Endothelial cell of umbilical vein (primary cell): ENCODE results near the gene ZNF816. TPM values are rescaled to one million over a fixed set of nuclear protein-coding genes. Genes with fewer than 3 reads are reported as not detected.

ENCODE experiments used
- BruUV-seq: library from RNA; stranded (reverse); fragments of 400-500 nt; replicated peaks from 2 replicates; lab custom pipeline; 2021; lab: Mats Ljungman, UMichigan
- CTCF ChIA-PET: fragments of 300-600, 350-600 bp; sonication (Branson Sonifier 250); formaldehyde crosslinking; loops from one replicate; lab custom pipeline; 2021; ENCODE audit warnings: antibody characterized with exemption, inconsistent platforms; lab: Charles Lee
- POLR2A ChIA-PET: fragments of 300-600, 350-600 bp; sonication (Branson Sonifier 250); formaldehyde crosslinking; loops from one replicate; lab custom pipeline; 2021; ENCODE audit warnings: antibody characterized with exemption, inconsistent platforms; lab: Charles Lee
- DNase-seq: peaks from one replicate; pipeline ENCODE4 v3.0.0-alpha.2; 2011; ENCODE audit warnings: low read depth, low spot score
- FAIRE-seq: peaks from 2 replicates; lab custom pipeline; 2011; peaks lifted over from hg19 to GRCh38; lab: Jason Lieb, UNC
- H2AFZ ChIP-seq: 2 replicates; pipeline ENCODE4 v1.6.0; 2012; ENCODE audit warnings: low read depth, low read length, control low read depth, inconsistent platforms
- H3K27ac ChIP-seq: 2 replicates; pipeline ENCODE4 v1.5.1; 2011; ENCODE audit warnings: low read depth, mild to moderate bottlenecking, control low read depth, low read length, moderate library complexity; ENCODE audit not compliant: insufficient read depth
- H3K27me3 ChIP-seq, 2 experiments: 2 replicates each; pipeline versions ENCODE4 v1.6.0 to v1.6.1; 2011; ENCODE audit warnings: low read length in 2 of 2, mixed read lengths in 1 of 2; ENCODE audit not compliant: control insufficient read depth in 2 of 2, insufficient read depth in 2 of 2
- H3K36me3 ChIP-seq, 2 experiments: 2 replicates in 1 of 2; 3 replicates in 1 of 2; pipeline ENCODE4 v1.5.1; 2011; ENCODE audit warnings: low read length in 2 of 2, mild to moderate bottlenecking in 1 of 2, moderate library complexity in 1 of 2; ENCODE audit not compliant: control insufficient read depth in 2 of 2, insufficient read depth in 2 of 2; ENCODE audit errors: extremely low read depth in 1 of 2
- H3K4me1 ChIP-seq: 3 replicates; pipeline ENCODE4 v1.5.1; 2011; ENCODE audit warnings: mild to moderate bottlenecking, low read length; ENCODE audit not compliant: control insufficient read depth, insufficient read depth; ENCODE audit errors: extremely low read depth
- H3K4me2 ChIP-seq: 2 replicates; pipeline ENCODE4 v1.6.1; 2011; ENCODE audit warnings: low read length, control low read depth, mixed read lengths; ENCODE audit not compliant: insufficient read depth
- H3K4me3 ChIP-seq, 3 experiments: fragments of 200-600 bp in 1 of 3; sonication (generic), shearing (Covaris generic) in 1 of 3; replicated peaks in 1 of 3; 2 replicates each; pipeline ENCODE4 v1.5.1; 2011 to 2016; ENCODE audit warnings: control low read depth in 3 of 3, low read length in 3 of 3, mild to moderate bottlenecking in 2 of 3, inconsistent platforms in 1 of 3, low read depth in 1 of 3, moderate library complexity in 1 of 3; ENCODE audit not compliant: insufficient read depth in 1 of 3
- H3K79me2 ChIP-seq: 2 replicates; pipeline ENCODE4 v1.6.0; 2012; ENCODE audit warnings: low read length, inconsistent platforms; ENCODE audit not compliant: control insufficient read depth, insufficient read depth
- H3K9ac ChIP-seq: replicated peaks from 2 replicates; pipeline ENCODE3; 2011; ENCODE audit warnings: low read length, control low read depth; ENCODE audit not compliant: insufficient read depth; ENCODE audit errors: extremely low read depth
- H3K9me1 ChIP-seq: replicated peaks from 3 replicates; pipeline ENCODE4 v1.6.0; 2011; ENCODE audit warnings: mild to moderate bottlenecking, low read length; ENCODE audit not compliant: control insufficient read depth, insufficient read depth; ENCODE audit errors: extremely low read depth
- H3K9me3 ChIP-seq: replicated peaks from 2 replicates; pipeline ENCODE4 v1.5.1; 2012; ENCODE audit warnings: low read length, inconsistent platforms; ENCODE audit not compliant: control insufficient read depth, insufficient read depth
- H4K20me1 ChIP-seq: replicated peaks from 2 replicates; pipeline ENCODE3; 2011; ENCODE audit warnings: mild to moderate bottlenecking, low read length; ENCODE audit not compliant: control insufficient read depth, insufficient read depth; ENCODE audit errors: extremely low read depth
- CTCF ChIP-seq, 2 donors: IDR thresholded peaks; 1 replicate in 1 of 2; 2 replicates in 1 of 2; pipeline ENCODE4 v1.5.1; 2011; ENCODE audit warnings: low read length in 2 of 2, mild to moderate bottlenecking in 2 of 2, moderate library complexity in 2 of 2, control low read depth in 1 of 2, inconsistent platforms in 1 of 2, low read depth in 1 of 2; ENCODE audit not compliant: insufficient read depth in 1 of 2; ENCODE audit errors: extremely low read depth in 1 of 2
- EZH2 ChIP-seq: IDR thresholded peaks from 2 replicates; pipeline ENCODE4 v1.6.1; 2012; ENCODE audit warnings: borderline replicate concordance, low read depth, mild to moderate bottlenecking, moderate library complexity, low read length, inconsistent platforms; ENCODE audit not compliant: severe bottlenecking
- FOS ChIP-seq: IDR thresholded peaks from 2 replicates; pipeline ENCODE4 v1.6.1; 2011; ENCODE audit warnings: mild to moderate bottlenecking, low read length, moderate library complexity, borderline replicate concordance; ENCODE audit not compliant: insufficient read depth
- GATA2 ChIP-seq: IDR thresholded peaks from 2 replicates; pipeline ENCODE4 v1.7.0; 2011; ENCODE audit warnings: low read depth, mild to moderate bottlenecking, moderate library complexity, mixed read lengths, low read length; ENCODE audit not compliant: insufficient read length, insufficient read depth
- JUN ChIP-seq: IDR thresholded peaks from 2 replicates; pipeline ENCODE4 v1.6.1; 2011; ENCODE audit warnings: borderline replicate concordance, low read depth; ENCODE audit not compliant: insufficient read length, insufficient read depth
- MYC ChIP-seq: IDR thresholded peaks from one replicate; pipeline ENCODE4 v1.6.1; 2011; ENCODE audit warnings: mild to moderate bottlenecking, low read depth, low read length
- POLR2A ChIP-seq: IDR thresholded peaks from 2 replicates; pipeline ENCODE4 v1.6.1; 2012; ENCODE audit warnings: low read depth, mild to moderate bottlenecking, control low read depth, low read length
- POLR2AphosphoS5 ChIP-seq: IDR thresholded peaks from 2 replicates; pipeline ENCODE4 v1.6.1; 2012; ENCODE audit warnings: low read depth, mild to moderate bottlenecking, control low read depth, low read length, moderate library complexity; ENCODE audit not compliant: insufficient read depth
- dilution Hi-C: fragments of 300-500 bp; cut with MboI; formaldehyde crosslinking; loops from one replicate; pipeline ENCODE4 v1.15.0; 2019; ENCODE audit warnings: low sequenced_read_pairs; ENCODE audit not compliant: extremely low pct_ligation_motif_present
- intact Hi-C: fragments of 100-400 bp; cut with micrococcal nuclease; formaldehyde crosslinking; loops from one replicate; pipeline ENCODE4 v1.10.0; 2022
- polyA plus RNA-seq, 4 experiments: library from polyadenylated mRNA; depleted of rRNA in 3 of 4; stranded (reverse) in 3 of 4; unstranded in 1 of 4; fragments of >200 nt; gene quantifications; 2 replicates each; pipeline versions ENCODE4 v1.2.1 to v1.2.3, GENCODE V29; 2011 to 2012; ENCODE audit warnings: missing spikeins in 1 of 4
- total RNA-seq: library from RNA; stranded (reverse); gene quantifications from 2 replicates; pipeline ENCODE4 v1.2.3, GENCODE V29; 2021
- TF ChIP-seq, protein P1 (sequence below): IDR thresholded peaks from 2 replicates; pipeline ENCODE4 v1.6.1; 2011; ENCODE audit not compliant: insufficient read depth, insufficient read length

The ZNF816 gene
- total and polyA plus RNA-seq, 2 donors (not counting 3 experiments of a cell fraction or from before 2014, with no cell fraction given): 1.8 to 4.9 TPM

- dilution Hi-C loops (no loop called here), intact Hi-C loops (loop anchor here (10.0 kb wide), 1 partner anchor 225 kb away; the partner anchor contains the start of gene ZNF611)
- CTCF ChIA-PET: no interaction called here
Observed at GRCh38 chr19:52959613-52960295, 2.9 kb downstream of the ZNF816 start.

More at GRCh38 chr19:52959613-52960295, 2.9 kb downstream of the ZNF816 start:
- BruUV-seq: no TSS peak
- TF ChIP-seq POLR2AphosphoS5 (no peak), FOS (no peak), MYC (no peak), CTCF (IDR thresholded peaks at IDR 0.05; ENCODE audit: extremely low read depth in 1 of 2, insufficient read depth in 1 of 2, low read depth in 1 of 2, low read length in 2 of 2) (no peak), GATA2 (no peak), JUN (no peak), POLR2A (no peak), EZH2 (no peak)
- TF ChIP-seq, protein P1, sequence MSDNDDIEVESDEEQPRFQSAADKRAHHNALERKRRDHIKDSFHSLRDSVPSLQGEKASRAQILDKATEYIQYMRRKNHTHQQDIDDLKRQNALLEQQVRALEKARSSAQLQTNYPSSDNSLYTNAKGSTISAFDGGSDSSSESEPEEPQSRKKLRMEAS: no peak
- Histone ChIP-seq H3K27ac (no peak overlapping the region), H3K36me3 (peaks cover 0 to 3% of the 10 kb centered on the region in 2 experiments), H3K9me3 (peaks cover 1% of the 10 kb centered on the region), H3K27me3 (no peaks in the 10 kb centered on the region), H4K20me1 (no peaks in the 10 kb centered on the region), H3K4me2 (no peak overlapping the region), H3K9ac (no peak overlapping the region), H3K4me3 (no peak overlapping the region), H3K79me2 (no peaks in the 10 kb centered on the region), H3K4me1 (peaks cover 4% of the 10 kb centered on the region), H3K9me1 (no peaks in the 10 kb centered on the region), H2AFZ (no peak overlapping the region)
- DNase-seq (no peak), FAIRE-seq (no peak)
- POLR2A ChIA-PET: no interaction called here
